ENCODE results near the gene PREB. TPM values are rescaled to one million over a fixed set of nuclear protein-coding genes. Genes with fewer than 3 reads are reported as not detected.

The PREB gene
- total RNA-seq, 1 experiment from 2014 or later, result 52.7 TPM

DNA sequence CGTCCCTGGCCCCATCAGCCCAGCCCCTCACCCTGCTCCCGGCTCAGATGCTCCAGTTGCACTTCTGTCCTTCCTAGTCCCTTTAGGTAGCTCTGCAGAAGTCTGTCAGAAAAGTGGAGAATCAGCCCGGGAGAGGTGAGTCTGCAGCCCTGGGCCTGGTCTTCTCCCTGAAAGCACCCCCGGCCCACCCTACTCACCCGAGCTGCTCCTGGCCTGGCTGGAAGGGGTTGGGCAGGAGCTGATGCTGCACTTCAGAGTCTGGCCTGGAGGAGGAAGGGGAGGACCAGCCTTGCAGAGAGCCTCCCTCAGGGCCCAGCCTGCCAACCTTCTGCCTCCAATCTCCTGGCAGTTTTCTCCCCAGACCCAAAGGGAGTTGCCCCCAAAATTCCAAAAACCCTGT, 32.1 kb downstream of the PREB start:
- ChIA-PET CTCF (interaction anchor here (1.0 kb wide), 2 partner anchors 89 to 177 kb away, joined by 4 to 6 read pairs; no protein-coding TSS in a partner anchor), POLR2A (ENCODE audit: low non-redundant PET) (no interaction called here)
- no peak for TF ChIP-seq CTCF (conservative IDR thresholded peaks at IDR 0.05; ENCODE audit: low read depth, low read length)
- TF ChIP-seq EZH2 (IDR thresholded peaks at IDR 0.05; ENCODE audit: borderline replicate concordance, low read depth, low read length, poor library complexity, severe bottlenecking), result no peak
- Histone ChIP-seq H3K4me1 (ENCODE audit: insufficient read depth, low read length, poor library complexity, severe bottlenecking) (no peaks in the 10 kb centered on the region), H3K4me3 (ENCODE audit: low read depth, low read length, poor library complexity, severe bottlenecking) (no peak overlapping the region), H3K27me3 (replicated peaks; ENCODE audit: insufficient read depth, low read depth, low read length, poor library complexity) (no peaks in the 10 kb centered on the region), H3K9me3 (ENCODE audit: low read depth, low read length, poor library complexity, severe bottlenecking) (no peaks in the 10 kb centered on the region), H3K36me3 (ENCODE audit: insufficient read depth, low read length, poor library complexity, severe bottlenecking) (peaks cover 3% of the 10 kb centered on the region), H3K27ac (ENCODE audit: low read depth, low read length, poor library complexity, severe bottlenecking) (no peak overlapping the region)
- no TSS peak for BruUV-seq (replicated peaks)
- DNase-seq (ENCODE audit: low spot score), result no peak
- intact Hi-C loops (cut with micrococcal nuclease; ENCODE audit: unreplicated experiment), result no loop called here

DNA sequence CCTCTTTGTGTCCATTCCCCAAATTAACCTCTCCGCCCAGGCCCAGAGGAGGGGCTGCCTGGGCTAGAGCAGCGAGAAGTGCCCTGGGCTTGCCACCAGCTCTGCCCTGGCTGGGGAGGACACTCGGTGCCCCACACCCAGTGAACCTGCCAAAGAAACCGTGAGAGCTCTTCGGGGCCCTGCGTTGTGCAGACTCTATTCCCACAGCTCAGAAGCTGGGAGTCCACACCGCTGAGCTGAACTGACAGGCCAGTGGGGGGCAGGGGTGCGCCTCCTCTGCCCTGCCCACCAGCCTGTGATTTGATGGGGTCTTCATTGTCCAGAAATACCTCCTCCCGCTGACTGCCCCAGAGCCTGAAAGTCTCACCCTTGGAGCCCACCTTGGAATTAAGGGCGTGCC, 34.4 kb downstream of the PREB start:
- Histone ChIP-seq H3K4me3 (ENCODE audit: low read depth, low read length, poor library complexity, severe bottlenecking) (no peak overlapping the region), H3K27me3 (replicated peaks; ENCODE audit: insufficient read depth, low read depth, low read length, poor library complexity) (no peaks in the 10 kb centered on the region), H3K27ac (ENCODE audit: low read depth, low read length, poor library complexity, severe bottlenecking) (no peak overlapping the region), H3K9me3 (ENCODE audit: low read depth, low read length, poor library complexity, severe bottlenecking) (no peaks in the 10 kb centered on the region), H3K36me3 (ENCODE audit: insufficient read depth, low read length, poor library complexity, severe bottlenecking) (peaks cover 3% of the 10 kb centered on the region), H3K4me1 (ENCODE audit: insufficient read depth, low read length, poor library complexity, severe bottlenecking) (no peaks in the 10 kb centered on the region)
- no peak for DNase-seq (ENCODE audit: low spot score)
- ChIA-PET CTCF (interaction anchor here (2.3 kb wide), 1 partner anchor 91 kb away, joined by 15 read pairs; no protein-coding TSS in a partner anchor), POLR2A (ENCODE audit: low non-redundant PET) (interaction anchor here (0.6 kb wide), 1 partner anchor 147 kb away, joined by 14 read pairs; no protein-coding TSS in a partner anchor)
- no TSS peak for BruUV-seq (replicated peaks)
- TF ChIP-seq CTCF (conservative IDR thresholded peaks at IDR 0.05; ENCODE audit: low read depth, low read length) (no peak), EZH2 (IDR thresholded peaks at IDR 0.05; ENCODE audit: borderline replicate concordance, low read depth, low read length, poor library complexity, severe bottlenecking) (no peak)
- intact Hi-C loops (cut with micrococcal nuclease; ENCODE audit: unreplicated experiment), result no loop called here

DNA sequence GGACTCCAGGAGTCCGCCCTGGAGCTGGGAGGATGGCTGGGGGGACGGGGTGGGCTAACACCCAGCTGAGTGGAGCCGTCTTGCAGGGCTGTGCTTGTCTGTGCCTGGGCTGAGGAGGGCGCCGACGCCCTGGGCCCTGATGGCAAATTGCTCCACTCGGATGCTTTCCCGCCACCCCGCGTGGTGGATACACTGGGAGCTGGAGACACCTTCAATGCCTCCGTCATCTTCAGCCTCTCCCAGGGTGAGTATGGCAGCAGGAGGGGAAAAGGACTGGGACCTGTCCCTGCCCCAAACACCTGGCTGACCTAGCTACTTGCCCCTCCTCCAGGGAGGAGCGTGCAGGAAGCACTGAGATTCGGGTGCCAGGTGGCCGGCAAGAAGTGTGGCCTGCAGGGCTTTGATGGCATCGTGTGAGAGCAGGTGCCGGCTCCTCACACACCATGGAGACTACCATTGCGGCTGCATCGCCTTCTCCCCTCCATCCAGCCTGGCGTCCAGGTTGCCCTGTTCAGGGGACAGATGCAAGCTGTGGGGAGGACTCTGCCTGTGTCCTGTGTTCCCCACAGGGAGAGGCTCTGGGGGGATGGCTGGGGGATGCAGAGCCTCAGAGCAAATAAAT, 35.0 kb downstream of the PREB start:
- no peaks in the 10 kb centered on the region for H3K27me3 ChIP-seq (replicated peaks; ENCODE audit: insufficient read depth, low read depth, low read length, poor library complexity)
- intact Hi-C loops (cut with micrococcal nuclease; ENCODE audit: unreplicated experiment), result loop anchor here (2.0 to 5.0 kb wide), 2 partner anchors 181 to 203 kb away; no protein-coding TSS in a partner anchor
- DNase-seq (ENCODE audit: low spot score), result no peak
- peaks cover 3% of the 10 kb centered on the region for H3K36me3 ChIP-seq (ENCODE audit: insufficient read depth, low read length, poor library complexity, severe bottlenecking)
- no TSS peak for BruUV-seq (replicated peaks)
- no peaks in the 10 kb centered on the region for H3K4me1 ChIP-seq (ENCODE audit: insufficient read depth, low read length, poor library complexity, severe bottlenecking)
- no peak overlapping the region for H3K4me3 ChIP-seq (ENCODE audit: low read depth, low read length, poor library complexity, severe bottlenecking)
- H3K27ac ChIP-seq (ENCODE audit: low read depth, low read length, poor library complexity, severe bottlenecking), result no peak overlapping the region
- ChIA-PET CTCF (interaction anchor here (2.3 kb wide), 1 partner anchor 92 kb away, joined by 15 read pairs; no protein-coding TSS in a partner anchor), POLR2A (ENCODE audit: low non-redundant PET) (no interaction called here)
- no peaks in the 10 kb centered on the region for H3K9me3 ChIP-seq (ENCODE audit: low read depth, low read length, poor library complexity, severe bottlenecking)
- TF ChIP-seq EZH2 (IDR thresholded peaks at IDR 0.05; ENCODE audit: borderline replicate concordance, low read depth, low read length, poor library complexity, severe bottlenecking), result no peak
- TF ChIP-seq CTCF (conservative IDR thresholded peaks at IDR 0.05; ENCODE audit: low read depth, low read length), result no peak

Measured in A673 (cell line).